ENCODE measurements around the gene USP53.
A peak's percentile ranks its signal among the peaks of the same experiment; 100 is the strongest.
"Not testable (repeated sequence)": the region's sequence is repeated elsewhere in the genome, so short reads cannot be mapped to it uniquely, and the experiment has no call there.

Gene USP53

DNA sequence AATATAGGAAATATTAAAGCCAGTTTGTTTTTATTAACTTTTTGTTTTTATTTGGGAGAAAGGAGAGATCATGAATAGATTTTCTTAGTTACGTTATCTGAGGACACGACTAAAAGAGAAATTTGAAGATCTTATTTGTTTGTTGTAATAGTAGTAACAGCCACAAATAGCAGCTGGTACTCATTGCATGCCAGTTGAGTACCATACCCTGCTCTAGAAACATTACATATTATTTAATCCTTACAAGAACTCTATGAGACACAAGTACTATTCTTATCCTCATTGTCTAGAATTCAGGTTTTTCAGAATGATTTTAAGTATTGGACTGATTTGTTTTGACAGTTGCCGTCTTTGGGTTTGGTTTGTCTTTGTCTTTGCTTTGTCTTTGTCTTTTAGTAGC lies 31.8 kb downstream of the USP53 start:
- H3K27me3 ChIP-seq = no peaks in the 10 kb centered on the region
- no peaks in the 10 kb centered on the region for H4K20me1 ChIP-seq
- H3K4me2 ChIP-seq = peak overlapping the region; percentile 19 to 78 (median 67); a peak in 21 of 22 replicates
- peak overlapping the region in 1 of 11 experiments; percentile 46; a peak in 1 of 22 replicates for H3K27ac ChIP-seq
- H3K4me3 ChIP-seq = no peak overlapping the region
- H3K36me3 ChIP-seq = peaks cover 0 to 34% (median 14%) of the 10 kb centered on the region in 11 experiments; a peak in 13 of 22 replicates
- H3K9ac ChIP-seq = no peak overlapping the region; a peak in 1 of 22 replicates
- peaks cover 7 to 21% (median 12%) of the 10 kb centered on the region in 10 experiments for H3K4me1 ChIP-seq
- TF ChIP-seq Cebpa-rat (IDR thresholded peaks at IDR 0.05) = no peak
- no peaks in the 10 kb centered on the region for H3K9me3 ChIP-seq (replicated peaks in 1 of 11)

DNA sequence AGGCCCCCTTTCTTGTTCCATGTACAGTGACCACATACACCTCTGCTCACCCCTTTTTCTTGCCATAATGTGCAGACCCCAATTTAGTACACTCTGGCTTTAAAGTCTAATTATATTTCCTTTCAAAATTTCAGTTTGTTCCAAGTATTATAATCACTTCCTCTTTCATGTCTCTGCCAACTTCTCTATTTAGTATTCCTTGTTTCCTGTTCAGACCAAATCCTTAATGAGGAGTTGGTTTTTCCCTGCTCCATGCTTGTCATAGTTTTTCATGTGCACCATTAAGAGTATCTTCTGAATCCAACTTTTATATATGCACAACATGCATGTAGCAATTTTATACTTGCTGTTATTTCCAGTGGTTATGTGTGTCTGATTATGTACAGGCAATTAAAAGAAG lies 32.3 kb downstream of the USP53 start:
- H3K27me3 ChIP-seq = no peaks in the 10 kb centered on the region
- H3K36me3 ChIP-seq = peaks cover 0 to 35% (median 13%) of the 10 kb centered on the region in 11 experiments; a peak in 13 of 22 replicates
- no peak for TF ChIP-seq Cebpa-rat (IDR thresholded peaks at IDR 0.05)
- no peak overlapping the region for H3K4me3 ChIP-seq
- peak overlapping the region in 1 of 11 experiments; percentile 46; a peak in 1 of 22 replicates for H3K27ac ChIP-seq
- peaks cover 7 to 21% (median 12%) of the 10 kb centered on the region in 10 experiments for H3K4me1 ChIP-seq
- peak overlapping the region; percentile 19 to 78 (median 67); a peak in 21 of 22 replicates for H3K4me2 ChIP-seq
- H3K9me3 ChIP-seq (replicated peaks in 1 of 11) = no peaks in the 10 kb centered on the region
- no peaks in the 10 kb centered on the region for H4K20me1 ChIP-seq
- no peak overlapping the region; a peak in 1 of 22 replicates for H3K9ac ChIP-seq

DNA sequence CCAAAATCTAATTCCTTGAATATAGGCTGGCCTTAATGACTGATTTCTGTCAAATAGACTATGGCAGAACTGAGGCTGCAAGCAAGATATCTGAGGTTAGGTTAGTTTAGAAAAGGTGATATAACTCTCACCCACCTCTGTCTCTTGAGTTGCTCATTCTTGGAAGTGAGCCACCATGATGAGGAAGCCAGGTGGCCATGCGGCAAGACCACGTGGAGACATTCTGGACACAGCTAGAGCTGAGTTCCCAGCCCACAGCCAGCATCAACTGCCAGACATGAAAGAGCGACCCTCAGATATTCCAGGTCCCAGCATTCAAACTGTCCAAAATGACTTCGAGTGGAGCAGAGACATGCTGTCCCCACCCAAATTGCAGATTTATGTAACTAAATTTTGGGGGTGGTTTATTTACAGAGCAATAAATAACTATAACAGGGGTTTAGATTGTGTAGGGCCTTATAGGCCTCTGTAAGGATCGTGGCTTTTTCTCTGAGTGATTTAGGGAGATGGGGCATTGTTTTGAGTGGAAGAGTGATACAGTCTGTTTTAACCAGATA lies 33.7 kb downstream of the USP53 start:
- no peaks in the 10 kb centered on the region for H3K27me3 ChIP-seq
- H3K36me3 ChIP-seq = peaks cover 2 to 43% (median 16%) of the 10 kb centered on the region in 11 experiments; a peak in 17 of 22 replicates
- H3K27ac ChIP-seq = no peak overlapping the region
- no peak overlapping the region for H3K4me3 ChIP-seq
- H3K9ac ChIP-seq = no peak overlapping the region
- peaks cover 0 to 2% (median 0%) of the 10 kb centered on the region in 11 experiments; a peak in 6 of 22 replicates for H3K9me3 ChIP-seq (replicated peaks in 1 of 11)
- peaks cover 7 to 21% (median 12%) of the 10 kb centered on the region in 10 experiments for H3K4me1 ChIP-seq
- H4K20me1 ChIP-seq = no peaks in the 10 kb centered on the region
- no peak overlapping the region for H3K4me2 ChIP-seq
- no peak for TF ChIP-seq Cebpa-rat (IDR thresholded peaks at IDR 0.05)

DNA sequence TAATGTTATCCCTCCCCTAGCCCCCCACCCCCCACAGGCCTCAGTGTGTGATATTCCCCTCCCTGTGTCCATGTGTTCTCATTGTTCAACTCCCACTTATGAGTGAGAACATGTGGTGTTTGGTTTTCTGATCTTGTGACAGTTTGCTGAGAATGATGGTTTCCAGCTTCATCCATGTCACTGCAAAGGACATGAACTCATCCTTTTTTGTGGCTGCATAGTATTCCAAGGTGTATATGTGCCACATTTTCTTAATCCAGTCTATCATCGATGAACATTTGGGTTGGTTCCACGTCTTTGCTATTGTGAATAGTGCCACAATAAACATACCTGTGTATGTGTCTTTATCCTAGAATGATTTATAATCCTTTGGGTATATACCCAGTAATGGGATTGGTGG lies 38.5 kb downstream of the USP53 start:
- not testable (repeated sequence) for H4K20me1 ChIP-seq, H3K4me1 ChIP-seq, H3K4me2 ChIP-seq, H3K9ac ChIP-seq, H3K27ac ChIP-seq, H3K4me3 ChIP-seq, H3K27me3 ChIP-seq
- H3K9me3 ChIP-seq (replicated peaks in 1 of 11) = peaks cover 12 to 33% (median 18%) of the 10 kb centered on the region in 11 experiments; a peak in 21 of 22 replicates
- peaks cover 19 to 84% (median 45%) of the 10 kb centered on the region in 11 experiments; a peak in 21 of 22 replicates for H3K36me3 ChIP-seq

DNA sequence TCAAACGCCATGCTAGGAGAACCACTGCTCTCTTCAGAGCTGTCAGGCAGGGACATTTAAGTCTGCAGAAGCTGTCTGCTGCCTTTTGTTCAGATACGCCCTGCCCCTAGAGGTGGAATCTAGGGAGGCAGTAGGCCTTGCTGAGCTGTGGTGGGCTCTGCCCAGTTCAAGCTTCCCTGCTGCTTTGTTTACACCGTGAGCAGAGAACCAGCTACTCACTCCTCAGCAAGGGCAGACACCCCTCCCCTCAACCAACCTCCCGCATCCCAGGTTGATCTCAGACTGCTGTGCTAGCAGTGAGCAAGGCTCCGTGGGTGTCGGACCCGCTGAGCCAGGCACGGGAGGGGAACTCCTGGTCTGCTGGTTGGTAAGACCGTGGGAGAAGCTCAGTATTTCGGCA lies 42.7 kb downstream of the USP53 start:
- not testable (repeated sequence) for H3K4me3 ChIP-seq, H4K20me1 ChIP-seq, H3K4me1 ChIP-seq, H3K4me2 ChIP-seq, H3K27me3 ChIP-seq, H3K9ac ChIP-seq, H3K27ac ChIP-seq
- peaks cover 12 to 37% (median 19%) of the 10 kb centered on the region in 11 experiments; a peak in 21 of 22 replicates for H3K9me3 ChIP-seq (replicated peaks in 1 of 11)
- peaks cover 38 to 83% (median 64%) of the 10 kb centered on the region in 11 experiments; a peak in 21 of 22 replicates for H3K36me3 ChIP-seq

DNA sequence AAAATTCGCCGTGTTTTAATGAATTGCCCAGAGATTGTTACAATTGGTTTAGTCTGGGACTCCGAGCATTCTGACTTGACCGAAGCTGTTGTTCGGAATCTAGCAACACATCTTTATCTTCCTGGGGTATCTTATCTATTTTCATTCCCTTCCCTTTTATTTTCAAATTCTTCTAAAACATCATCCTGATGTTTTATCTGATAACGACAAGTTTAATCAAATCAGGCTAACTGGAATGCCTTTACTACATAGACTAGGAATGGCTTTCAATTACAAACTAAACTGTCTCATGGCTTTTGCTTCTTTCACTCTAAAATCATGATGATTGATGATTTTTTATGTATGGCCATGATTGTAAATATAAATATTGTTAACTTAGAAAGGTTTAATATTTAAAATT lies 48.0 kb downstream of the USP53 start:
- peaks cover 23 to 79% (median 50%) of the 10 kb centered on the region in 11 experiments; a peak in 20 of 22 replicates for H3K36me3 ChIP-seq
- no peaks in the 10 kb centered on the region for H4K20me1 ChIP-seq
- H3K27ac ChIP-seq = no peak overlapping the region
- no peaks in the 10 kb centered on the region for H3K27me3 ChIP-seq
- no peak for TF ChIP-seq Cebpa-rat (IDR thresholded peaks at IDR 0.05)
- H3K4me2 ChIP-seq = no peak overlapping the region
- peaks cover 0 to 7% (median 0%) of the 10 kb centered on the region in 11 experiments; a peak in 3 of 22 replicates for H3K9me3 ChIP-seq (replicated peaks in 1 of 11)
- no peaks in the 10 kb centered on the region for H3K4me1 ChIP-seq
- no peak overlapping the region for H3K4me3 ChIP-seq
- H3K9ac ChIP-seq = no peak overlapping the region

DNA sequence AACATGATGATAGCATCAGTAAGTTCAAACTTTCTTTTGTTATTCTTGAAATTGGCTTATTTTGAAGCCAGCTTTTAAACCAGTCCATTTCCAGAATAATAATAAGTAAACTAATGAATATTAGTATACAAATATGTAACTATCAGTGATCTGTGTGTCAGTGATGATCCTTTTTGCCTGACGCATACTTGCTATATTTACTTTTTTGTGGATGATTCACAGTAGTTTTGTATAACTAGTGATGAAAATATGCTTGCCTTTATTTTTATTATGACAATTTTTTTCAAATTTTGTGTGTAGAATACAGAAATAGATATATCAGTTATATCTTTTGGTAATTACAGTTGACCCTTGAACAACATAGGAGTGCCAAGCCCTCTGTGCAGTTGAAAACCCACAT lies 49.5 kb downstream of the USP53 start:
- Histone ChIP-seq H3K4me3 (no peak overlapping the region), H3K9me3 (replicated peaks in 1 of 11) (peaks cover 0 to 14% (median 3%) of the 10 kb centered on the region in 11 experiments; a peak in 6 of 22 replicates), H3K36me3 (peaks cover 12 to 78% (median 51%) of the 10 kb centered on the region in 11 experiments; a peak in 20 of 22 replicates), H3K27me3 (no peaks in the 10 kb centered on the region), H3K9ac (no peak overlapping the region), H4K20me1 (no peaks in the 10 kb centered on the region), H3K4me2 (no peak overlapping the region), H3K27ac (no peak overlapping the region), H3K4me1 (no peaks in the 10 kb centered on the region)
- no peak for TF ChIP-seq Cebpa-rat (IDR thresholded peaks at IDR 0.05)

DNA sequence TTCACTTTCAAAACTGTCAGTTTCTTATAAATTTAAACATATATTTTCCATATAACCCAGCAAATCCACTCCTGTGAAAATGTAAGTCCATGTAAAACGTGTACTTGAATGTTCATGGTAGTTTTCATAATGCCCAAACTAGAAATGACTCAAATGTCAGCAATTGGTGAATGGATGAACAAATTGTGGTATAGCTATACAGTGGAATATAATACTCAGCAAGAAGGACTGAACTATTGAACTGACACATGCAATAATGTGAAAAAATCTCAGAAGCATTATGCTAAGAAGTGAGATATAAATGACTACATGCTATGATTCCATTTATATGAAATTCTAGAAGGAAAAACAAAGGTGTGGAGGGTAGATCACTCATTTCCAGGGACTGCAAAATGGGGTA lies 52.2 kb downstream of the USP53 start:
- H3K27ac ChIP-seq = no peak overlapping the region
- H3K27me3 ChIP-seq = no peaks in the 10 kb centered on the region
- no peak overlapping the region for H3K4me3 ChIP-seq
- TF ChIP-seq Cebpa-rat (IDR thresholded peaks at IDR 0.05) = no peak
- no peak overlapping the region for H3K4me2 ChIP-seq
- H3K4me1 ChIP-seq = no peaks in the 10 kb centered on the region
- H3K36me3 ChIP-seq = peaks cover 0 to 76% (median 35%) of the 10 kb centered on the region in 11 experiments; a peak in 18 of 22 replicates
- no peaks in the 10 kb centered on the region for H4K20me1 ChIP-seq
- H3K9ac ChIP-seq = no peak overlapping the region
- peaks cover 0 to 13% (median 0%) of the 10 kb centered on the region in 11 experiments; a peak in 3 of 22 replicates for H3K9me3 ChIP-seq (replicated peaks in 1 of 11)

DNA sequence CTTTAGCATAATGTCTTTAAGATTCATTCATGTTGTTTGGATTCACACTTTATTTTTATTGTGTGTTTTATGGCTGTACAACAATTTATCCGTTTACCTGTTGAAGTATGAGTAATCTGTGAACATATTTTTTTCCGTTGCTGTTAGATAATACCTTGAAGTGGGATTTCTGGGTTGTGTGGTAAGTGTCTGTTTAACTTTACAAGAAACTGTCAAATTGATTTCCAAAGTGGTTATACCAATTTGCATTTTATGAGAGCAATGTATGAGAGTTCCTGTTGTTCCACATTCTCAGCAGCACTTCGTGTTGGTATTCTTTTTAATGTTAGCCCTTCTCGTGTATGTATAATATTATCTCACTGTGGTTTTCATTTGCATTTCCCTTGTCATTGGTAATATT lies 53.6 kb downstream of the USP53 start:
- H3K4me2 ChIP-seq = no peak overlapping the region
- peaks cover 0 to 13% (median 0%) of the 10 kb centered on the region in 11 experiments; a peak in 3 of 22 replicates for H3K9me3 ChIP-seq (replicated peaks in 1 of 11)
- no peaks in the 10 kb centered on the region for H3K4me1 ChIP-seq
- no peak overlapping the region for H3K27ac ChIP-seq
- peaks cover under 1 to 79% (median 35%) of the 10 kb centered on the region in 11 experiments; a peak in 18 of 22 replicates for H3K36me3 ChIP-seq
- no peak overlapping the region for H3K9ac ChIP-seq
- no peaks in the 10 kb centered on the region for H4K20me1 ChIP-seq
- H3K4me3 ChIP-seq = no peak overlapping the region
- no peaks in the 10 kb centered on the region for H3K27me3 ChIP-seq
- TF ChIP-seq Cebpa-rat (IDR thresholded peaks at IDR 0.05) = no peak

DNA sequence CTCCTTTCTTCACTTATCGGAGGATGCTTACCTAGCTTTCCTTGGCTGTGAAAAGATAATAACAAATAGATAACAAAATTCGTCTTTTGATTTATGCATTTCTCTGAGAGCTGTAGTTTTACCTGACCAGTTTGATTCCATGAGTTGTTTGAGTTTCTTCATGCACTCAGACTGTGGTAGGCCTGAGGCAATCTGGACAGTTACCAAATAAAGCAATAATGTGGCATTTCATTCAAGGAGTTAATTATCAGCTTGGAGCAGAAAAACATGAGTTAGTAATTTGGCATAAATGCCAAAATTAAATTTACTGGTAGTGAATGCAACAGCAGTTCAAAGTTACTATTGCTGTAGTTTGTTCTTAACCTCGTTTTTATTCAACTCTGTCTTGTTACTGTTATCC lies 56.0 kb downstream of the USP53 start:
- Histone ChIP-seq H3K36me3 (peaks cover 9 to 87% (median 44%) of the 10 kb centered on the region in 11 experiments; a peak in 19 of 22 replicates), H3K9ac (no peak overlapping the region), H3K4me3 (no peak overlapping the region), H3K9me3 (replicated peaks in 1 of 11) (peaks cover 0 to 13% (median 0%) of the 10 kb centered on the region in 11 experiments; a peak in 3 of 22 replicates), H3K27me3 (no peaks in the 10 kb centered on the region), H4K20me1 (no peaks in the 10 kb centered on the region), H3K4me2 (no peak overlapping the region), H3K4me1 (no peaks in the 10 kb centered on the region), H3K27ac (no peak overlapping the region)
- no peak for TF ChIP-seq Cebpa-rat (IDR thresholded peaks at IDR 0.05)
